A549 (cell line): Measurements from ENCODE around the gene ARHGAP35. TPM values are rescaled to one million over a fixed set of nuclear protein-coding genes. Genes with fewer than 3 reads are reported as not detected.
"Not testable (repeated sequence)": the region's sequence is repeated elsewhere in the genome, so short reads cannot be mapped to it uniquely, and the experiment has no call there.

ENCODE experiments used
- ATAC-seq, 2 experiments: fragments of 200-7000 bp in 1 of 2; fragments of >200 bp in 1 of 2; cut with Nextera tagmentation in 1 of 2; cut with Tn5 transposase in 1 of 2; 3 replicates each; pipeline versions ENCODE4 v1.8.0 to v1.9.1; 2018 to 2020; ENCODE audit warnings: mild to moderate bottlenecking in 1 of 2, moderate library complexity in 1 of 2
- CTCF ChIA-PET: fragments of 300-600 bp; sonication (Branson Sonifier 250); formaldehyde crosslinking; extraction: SDS; loops from one replicate; lab custom pipeline; 2021; ENCODE audit warnings: antibody characterized with exemption, inconsistent platforms; lab: Yijun Ruan, JAX
- POLR2A ChIA-PET: fragments of 350-600 bp; formaldehyde crosslinking; extraction: SDS; loops from one replicate; lab custom pipeline; 2021; ENCODE audit warnings: antibody characterized with exemption, inconsistent platforms; lab: Yijun Ruan, JAX
- DNase-seq, 2 experiments: peaks; one replicate each; pipeline versions ENCODE4 v3.0.0 to v3.0.0-alpha.2; 2011 to 2016; ENCODE audit warnings: low read depth in 1 of 2, low spot score in 1 of 2
- FAIRE-seq: peaks from 2 replicates; lab custom pipeline; 2011; peaks lifted over from hg19 to GRCh38; lab: Jason Lieb, UNC
- H3K27ac ChIP-seq, 2 experiments: fragments of >200 bp; sonication (Bioruptor Twin); formaldehyde crosslinking; 3 replicates each; pipeline ENCODE4 v1.5.1; 2016 to 2017
- H3K4me1 ChIP-seq: fragments of >200 bp; sonication (Bioruptor Twin); formaldehyde crosslinking; 3 replicates; pipeline ENCODE4 v1.6.1; 2016
- H3K4me2 ChIP-seq: fragments of >200 bp; sonication (Bioruptor Twin); formaldehyde crosslinking; 3 replicates; pipeline ENCODE4 v1.6.1; 2016
- H3K4me3 ChIP-seq: fragments of >200 bp; sonication (Bioruptor Twin); formaldehyde crosslinking; 3 replicates; pipeline ENCODE4 v1.5.1; 2016
- H3K9me3 ChIP-seq: fragments of >200 bp; sonication (Bioruptor Twin); formaldehyde crosslinking; 3 replicates; pipeline ENCODE4 v1.6.1; 2016
- CBX8 ChIP-seq: fragments of 200-600 bp; sonication (generic); IDR thresholded peaks from 2 replicates; pipeline ENCODE4 v1.6.1; 2016
- CHD2 ChIP-seq: fragments of 150-350 bp; IDR thresholded peaks from 2 replicates; pipeline ENCODE4 v1.6.1; 2014; ENCODE audit warnings: low read length; ENCODE audit not compliant: partially characterized antibody
- E2F6 ChIP-seq: IDR thresholded peaks from 2 replicates; pipeline ENCODE4 v1.6.1; 2012; ENCODE audit warnings: low read depth, borderline replicate concordance
- ELK1 ChIP-seq: fragments of 150-350 bp; IDR thresholded peaks from 2 replicates; pipeline ENCODE4 v1.6.1; 2014; ENCODE audit warnings: low read depth, mild to moderate bottlenecking, low read length
- FOSL2 ChIP-seq, 2 experiments: fragments of 450-650 bp in 1 of 2; fragments of >200 bp in 1 of 2; sonication (Bioruptor Twin) in 1 of 2; formaldehyde crosslinking; IDR thresholded peaks; 2 replicates each; pipeline versions ENCODE4 v1.5.0 to v1.6.1; 2016 to 2020; ENCODE audit warnings: mild to moderate bottlenecking in 1 of 2, moderate library complexity in 1 of 2
- GATA3 ChIP-seq: IDR thresholded peaks from 2 replicates; pipeline ENCODE4 v1.6.1; 2012; ENCODE audit warnings: borderline replicate concordance
- JUNB ChIP-seq: fragments of >200 bp; sonication (Bioruptor Twin); formaldehyde crosslinking; IDR thresholded peaks from 2 replicates; pipeline ENCODE4 v1.6.1; 2016
- NFE2L2 ChIP-seq: fragments of 150-350 bp; conservative IDR thresholded peaks from 2 replicates; pipeline ENCODE4 v1.6.1; 2014; ENCODE audit warnings: low read length
- PHF8 ChIP-seq: fragments of 200-600 bp; sonication (generic); IDR thresholded peaks from 2 replicates; pipeline ENCODE4 v1.6.1; 2016; ENCODE audit warnings: low read depth, mild to moderate bottlenecking, antibody characterized with exemption, moderate library complexity, borderline replicate concordance
- POLR2A ChIP-seq: IDR thresholded peaks from 2 replicates; pipeline ENCODE4 v1.6.1; 2012; ENCODE audit warnings: mild to moderate bottlenecking, low read length
- RNF2 ChIP-seq: fragments of 200-600 bp; sonication (generic); IDR thresholded peaks from 2 replicates; pipeline ENCODE4 v1.6.1; 2016; ENCODE audit warnings: low read depth, mild to moderate bottlenecking, antibody characterized with exemption, moderate library complexity, borderline replicate concordance
- WGBS: methylation state at CpG from one replicate; pipeline ENCODE4 v1.1.6; 2017; ENCODE audit errors: missing lambda C conversion rate; 5-methylcytosine and 5-hydroxymethylcytosine counted together
- polyA plus RNA-seq, 4 experiments: library from polyadenylated mRNA; depleted of rRNA in 3 of 4; stranded (reverse); fragments of >200 nt; fragmentation: RNase III in 1 of 4; extraction: RNeasy Plus Mini Kit Qiagen cat#74134 plus additional on column Dnase treatment in 1 of 4; gene quantifications; 2 replicates in 3 of 4; 3 replicates in 1 of 4; pipeline ENCODE4 v1.2.3, GENCODE V29; 2011 to 2017
- TF ChIP-seq, protein P1 (sequence below): IDR thresholded peaks from 2 replicates; pipeline ENCODE4 v1.6.1; 2012
- TF ChIP-seq, protein P2 (sequence below): fragments of 250-450 bp; sonication (Bioruptor Pico); IDR thresholded peaks from 2 replicates; pipeline ENCODE4 v1.5.0; 2021; ENCODE audit warnings: mild to moderate bottlenecking, moderate library complexity, borderline replicate concordance
- TF ChIP-seq, protein P3 (sequence below): fragments of 250-450 bp; sonication (Bioruptor Pico); IDR thresholded peaks from 2 replicates; pipeline ENCODE4 v1.5.0; 2020; ENCODE audit warnings: low read depth, mild to moderate bottlenecking, moderate library complexity

ARHGAP35 gene
- polyA plus RNA-seq, 2 of the 4 experiments (the other 2 are of a cell fraction): 33.3 to 48.5 TPM

GRCh38 chr19:46866407-46867136 lies 5.8 kb downstream of the ARHGAP35 start (continued):
- TF ChIP-seq, protein P1, sequence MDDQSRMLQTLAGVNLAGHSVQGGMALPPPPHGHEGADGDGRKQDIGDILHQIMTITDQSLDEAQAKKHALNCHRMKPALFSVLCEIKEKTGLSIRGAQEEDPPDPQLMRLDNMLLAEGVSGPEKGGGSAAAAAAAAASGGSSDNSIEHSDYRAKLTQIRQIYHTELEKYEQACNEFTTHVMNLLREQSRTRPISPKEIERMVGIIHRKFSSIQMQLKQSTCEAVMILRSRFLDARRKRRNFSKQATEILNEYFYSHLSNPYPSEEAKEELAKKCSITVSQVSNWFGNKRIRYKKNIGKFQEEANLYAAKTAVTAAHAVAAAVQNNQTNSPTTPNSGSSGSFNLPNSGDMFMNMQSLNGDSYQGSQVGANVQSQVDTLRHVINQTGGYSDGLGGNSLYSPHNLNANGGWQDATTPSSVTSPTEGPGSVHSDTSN: peak; percentile 34; the same call in 1 of the 2 replicates
- TF ChIP-seq E2F6: no peak
- 0 out of 2 replicates have a peak, but pooled peaks have one; percentile 40 for TF ChIP-seq NFE2L2
- TF ChIP-seq GATA3: peak; percentile 96

- no peak for DNase-seq
- POLR2A ChIA-PET: no interaction called here
These were observed 6.4 kb downstream of the ARHGAP35 start for GRCh38 chr19:46867170-46867569.

DNA sequence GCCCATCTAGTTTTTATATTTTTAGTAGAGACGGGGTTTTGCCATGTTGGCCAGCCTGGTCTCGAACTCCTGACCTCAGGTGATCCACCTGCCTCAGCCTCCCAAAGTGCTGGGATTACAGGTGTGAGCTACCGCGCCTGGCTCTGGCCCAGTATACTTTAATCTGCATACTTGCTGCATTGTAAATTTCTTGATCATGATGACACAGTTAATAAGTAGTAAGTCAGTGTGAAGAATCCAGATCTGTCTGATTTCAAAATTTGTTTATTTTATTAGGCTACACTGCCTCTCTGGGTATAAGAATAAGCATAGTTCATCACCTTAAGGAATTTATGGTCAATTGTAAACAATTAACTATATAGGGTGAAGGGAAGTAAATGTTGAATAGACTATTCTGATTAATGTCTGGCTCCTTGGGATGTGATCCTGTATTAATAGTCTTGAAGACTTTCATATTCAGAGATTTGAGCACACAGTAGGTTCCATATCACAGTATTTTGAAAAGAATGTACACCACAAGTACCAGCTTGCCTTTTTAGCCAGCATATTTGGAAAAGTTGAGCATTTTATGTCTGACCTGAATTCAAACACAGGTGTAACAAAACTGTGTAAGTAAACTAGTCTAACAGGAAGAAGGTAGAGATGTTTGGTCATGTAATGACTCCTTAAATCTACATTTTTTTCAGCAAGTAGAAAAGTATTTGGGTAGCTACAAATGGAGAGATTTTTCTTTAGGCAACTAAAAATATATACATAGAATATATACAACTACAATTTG lies 7.4 kb downstream of the ARHGAP35 start:
- WGBS: 88% methylated on average over 4 of the region's 4 CpGs
- H3K4me2 ChIP-seq: peak overlapping the region; percentile 75
- peak overlapping the region in 1 of 2 experiments; percentile 81; a peak in 3 of 6 replicates for H3K27ac ChIP-seq
- FAIRE-seq (no peak), DNase-seq (no peak)
- no peaks in the 10 kb centered on the region for H3K9me3 ChIP-seq
- peaks cover 64% of the 10 kb centered on the region for H3K4me1 ChIP-seq
- TF ChIP-seq PHF8: no peak
- TF ChIP-seq, protein P2, sequence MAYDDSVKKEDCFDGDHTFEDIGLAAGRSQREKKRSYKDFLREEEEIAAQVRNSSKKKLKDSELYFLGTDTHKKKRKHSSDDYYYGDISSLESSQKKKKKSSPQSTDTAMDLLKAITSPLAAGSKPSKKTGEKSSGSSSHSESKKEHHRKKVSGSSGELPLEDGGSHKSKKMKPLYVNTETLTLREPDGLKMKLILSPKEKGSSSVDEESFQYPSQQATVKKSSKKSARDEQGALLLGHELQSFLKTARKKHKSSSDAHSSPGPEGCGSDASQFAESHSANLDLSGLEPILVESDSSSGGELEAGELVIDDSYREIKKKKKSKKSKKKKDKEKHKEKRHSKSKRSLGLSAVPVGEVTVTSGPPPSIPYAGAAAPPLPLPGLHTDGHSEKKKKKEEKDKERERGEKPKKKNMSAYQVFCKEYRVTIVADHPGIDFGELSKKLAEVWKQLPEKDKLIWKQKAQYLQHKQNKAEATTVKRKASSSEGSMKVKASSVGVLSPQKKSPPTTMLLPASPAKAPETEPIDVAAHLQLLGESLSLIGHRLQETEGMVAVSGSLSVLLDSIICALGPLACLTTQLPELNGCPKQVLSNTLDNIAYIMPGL: no peak
- TF ChIP-seq, protein P3, sequence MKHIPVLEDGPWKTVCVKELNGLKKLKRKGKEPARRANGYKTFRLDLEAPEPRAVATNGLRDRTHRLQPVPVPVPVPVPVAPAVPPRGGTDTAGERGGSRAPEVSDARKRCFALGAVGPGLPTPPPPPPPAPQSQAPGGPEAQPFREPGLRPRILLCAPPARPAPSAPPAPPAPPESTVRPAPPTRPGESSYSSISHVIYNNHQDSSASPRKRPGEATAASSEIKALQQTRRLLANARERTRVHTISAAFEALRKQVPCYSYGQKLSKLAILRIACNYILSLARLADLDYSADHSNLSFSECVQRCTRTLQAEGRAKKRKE (CRISPR knock-in tag): no peak
- no peak for TF ChIP-seq CBX8
- no peak for TF ChIP-seq POLR2A
- TF ChIP-seq, all 56 proteins: peak for 0
- ChIA-PET POLR2A (no interaction called here), CTCF (interaction anchor here (0.7 to 6.4 kb wide), 6 partner anchors 9 to 145 kb away, joined by 3 to 47 read pairs (median 6); no protein-coding TSS in a partner anchor)
- no peak for ATAC-seq
- no peak overlapping the region for H3K4me3 ChIP-seq

More at GRCh38 chr19:46867170-46867569, 6.4 kb downstream of the ARHGAP35 start:
- WGBS: 24% methylated on average over 3 of the region's 3 CpGs
- Histone ChIP-seq H3K9me3 (no peaks in the 10 kb centered on the region), H3K4me2 (peak overlapping the region; percentile 75), H3K4me3 (peak overlapping the region; percentile 7; the same call in 1 of the 3 replicates), H3K4me1 (peaks cover 75% of the 10 kb centered on the region), H3K27ac (peak overlapping the region; percentile 62 to 81)
- CTCF ChIA-PET: interaction anchor here (1.1 to 6.4 kb wide), 5 partner anchors 10 to 146 kb away, joined by 3 to 47 read pairs (median 4); no protein-coding TSS in a partner anchor
- ATAC-seq (peak in 1 of 2 experiments; percentile 13; a peak in 3 of 6 replicates), FAIRE-seq (no peak)
- no peak for TF ChIP-seq JUNB
- TF ChIP-seq NFE2L2: no peak
- TF ChIP-seq FOSL2 (IDR thresholded peaks at IDR 0.05): no peak
- no peak for TF ChIP-seq FOSL2 (CRISPR knock-in tag; IDR thresholded peaks at IDR 0.05)
- no peak for TF ChIP-seq RNF2
- TF ChIP-seq ELK1: no peak
- no peak for TF ChIP-seq CHD2
- TF ChIP-seq, all 56 proteins: peak for 0

DNA sequence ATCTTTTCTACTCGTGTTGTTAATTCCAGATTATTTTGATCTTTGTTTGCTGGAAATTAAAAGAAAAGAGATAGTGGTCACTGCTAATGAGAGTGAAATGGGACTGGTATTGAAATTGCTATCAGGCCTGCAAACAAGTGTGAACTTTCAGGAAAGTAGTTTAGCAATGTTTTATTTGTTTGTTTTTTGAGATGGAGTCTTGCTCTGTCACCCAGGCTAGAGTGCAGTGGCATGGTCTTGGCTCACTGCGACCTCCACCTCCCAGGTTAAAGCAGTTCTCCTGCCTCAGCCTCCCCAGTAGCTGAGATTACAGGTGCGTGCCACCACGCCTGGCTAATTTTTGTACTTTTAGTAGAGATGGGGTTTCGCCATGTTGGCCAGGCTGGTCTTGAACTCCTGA lies 10.4 kb downstream of the ARHGAP35 start:
- POLR2A ChIA-PET, H3K27ac ChIP-seq, H3K4me3 ChIP-seq, H3K9me3 ChIP-seq, ATAC-seq, H3K4me2 ChIP-seq, DNase-seq: not testable (repeated sequence)
- peaks cover 56% of the 10 kb centered on the region for H3K4me1 ChIP-seq
- peak; percentile 79 for FAIRE-seq
- CTCF ChIA-PET: interaction anchor here (1.0 to 6.4 kb wide), 2 partner anchors 8 to 120 kb away, joined by 3 to 47 read pairs; no protein-coding TSS in a partner anchor
- WGBS: 92% methylated on average over 5 of the region's 5 CpGs
